NCI-H2196 (cell line): ENCODE results near the gene CA5B.
"Not testable (repeated sequence)": the region's sequence is repeated elsewhere in the genome, so short reads cannot be mapped to it uniquely, and the experiment has no call there.

Experiments
- DNase-seq: peaks from one replicate; lab custom pipeline; 2025; ENCODE audit not compliant: unreplicated experiment; lab: John Stamatoyannopoulos, UW

Gene CA5B

DNA sequence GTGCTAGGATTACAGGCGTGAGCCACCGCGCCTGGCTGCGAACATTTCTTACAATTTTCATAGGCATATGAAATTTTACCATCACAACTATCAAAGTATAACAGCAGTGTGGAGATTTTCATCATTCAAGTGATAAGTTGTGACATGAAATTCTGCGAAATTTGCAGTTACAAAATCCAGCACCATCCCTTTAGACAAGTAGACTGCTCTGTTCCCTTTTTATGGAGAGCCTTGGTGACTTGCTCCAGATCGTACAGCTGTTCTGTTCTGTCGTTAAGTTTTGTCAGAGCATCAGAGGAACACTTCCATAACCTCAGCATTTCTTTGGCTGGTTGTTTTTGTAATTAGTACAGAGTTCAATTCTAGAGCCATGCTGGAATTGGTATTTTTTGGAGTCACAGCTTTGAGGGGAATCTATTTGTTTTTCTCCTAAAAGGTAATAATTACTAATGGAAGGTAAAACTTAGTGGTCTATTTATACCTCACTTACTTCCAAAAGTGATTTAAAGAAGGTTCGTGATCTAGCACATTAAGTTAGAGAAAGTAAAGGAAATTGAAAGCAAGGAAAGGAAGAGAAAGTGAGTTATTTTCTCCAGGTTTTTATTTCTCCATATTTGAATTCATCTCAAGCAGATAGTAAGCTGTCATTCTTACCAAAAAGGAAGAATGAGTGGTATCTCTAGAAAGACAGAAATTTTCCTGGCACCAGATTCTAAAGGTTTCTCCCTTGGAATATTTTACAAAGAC lies 74.3 kb downstream of the CA5B start:
- no peak for DNase-seq

DNA sequence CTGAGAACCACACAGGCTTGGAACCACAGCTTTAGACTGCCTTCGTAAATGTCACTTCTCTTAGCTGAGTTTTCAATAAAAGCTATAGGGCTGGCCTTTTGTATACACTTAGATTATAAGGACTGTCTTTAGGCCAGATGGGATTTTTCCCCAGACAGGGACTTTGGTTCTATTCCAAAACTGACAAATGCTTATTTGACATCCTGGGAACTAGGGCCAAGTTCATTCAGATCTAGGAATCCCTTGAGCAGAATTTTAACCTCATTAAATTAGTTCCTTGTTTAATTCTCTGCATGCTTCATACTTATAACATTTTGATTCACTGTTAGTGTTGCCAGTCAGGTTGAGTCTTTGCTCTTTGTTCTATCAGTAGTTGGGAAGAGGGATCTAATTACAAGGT lies 75.3 kb downstream of the CA5B start:
- DNase-seq, result no peak

DNA sequence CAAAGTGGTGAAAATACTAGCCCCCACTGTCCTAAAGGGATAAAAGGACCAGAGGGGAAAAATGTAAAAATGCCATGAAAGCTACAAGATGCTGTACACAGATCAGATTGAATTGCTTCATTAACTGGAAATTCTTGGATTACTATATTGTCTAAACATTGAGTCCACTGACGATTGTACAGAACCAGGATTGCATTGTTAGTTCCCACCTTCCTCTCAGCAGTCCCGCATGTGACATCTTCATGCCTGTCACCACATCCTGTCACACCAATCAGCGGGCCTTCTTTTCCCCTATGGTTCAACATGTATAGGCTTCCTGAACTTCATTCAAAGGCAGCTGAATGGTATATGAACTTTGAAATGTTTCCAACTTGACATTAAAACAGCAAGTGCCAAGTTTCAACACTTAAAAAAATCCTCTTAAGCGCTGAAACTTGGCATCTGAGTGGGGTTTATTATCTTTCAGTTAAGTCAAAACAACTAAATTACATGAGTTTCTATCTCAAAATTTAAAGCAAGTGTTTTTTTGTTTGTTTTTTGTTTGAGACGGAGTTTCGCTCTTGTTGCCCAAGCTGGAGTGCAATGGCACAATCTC lies 76.8 kb downstream of the CA5B start:
- DNase-seq, result no peak

DNA sequence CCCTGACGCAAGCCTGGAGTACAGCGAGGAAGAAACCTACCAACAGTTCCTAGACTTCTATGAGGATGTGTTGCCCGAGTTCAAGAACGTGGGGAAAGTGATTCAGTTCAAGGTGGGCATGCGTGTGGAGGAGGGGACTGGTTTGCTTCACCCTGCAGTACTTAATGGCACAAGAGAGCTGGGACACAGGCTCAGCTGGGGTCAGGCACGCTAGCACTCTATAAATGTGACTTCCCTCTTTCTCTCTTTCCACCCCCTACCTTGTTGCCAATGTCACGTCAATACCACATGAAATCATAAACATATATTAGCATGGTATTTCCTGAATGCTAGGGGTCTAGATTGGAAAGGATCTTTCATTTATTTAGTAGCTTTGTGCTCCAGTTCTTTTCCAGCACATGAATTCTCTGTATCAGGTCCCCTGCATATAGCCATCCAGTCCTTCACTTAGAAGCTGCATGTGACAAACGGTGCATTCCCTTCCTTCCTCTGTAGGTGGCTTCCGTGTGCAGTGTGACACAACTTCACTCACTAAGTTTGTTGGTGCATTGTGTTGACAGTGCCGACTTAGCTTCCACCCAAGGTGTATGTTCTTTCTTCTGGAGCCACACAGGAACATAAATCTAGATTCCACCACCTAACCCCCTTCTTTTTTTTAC lies 77.8 kb downstream of the CA5B start:
- DNase-seq, result no peak

DNA sequence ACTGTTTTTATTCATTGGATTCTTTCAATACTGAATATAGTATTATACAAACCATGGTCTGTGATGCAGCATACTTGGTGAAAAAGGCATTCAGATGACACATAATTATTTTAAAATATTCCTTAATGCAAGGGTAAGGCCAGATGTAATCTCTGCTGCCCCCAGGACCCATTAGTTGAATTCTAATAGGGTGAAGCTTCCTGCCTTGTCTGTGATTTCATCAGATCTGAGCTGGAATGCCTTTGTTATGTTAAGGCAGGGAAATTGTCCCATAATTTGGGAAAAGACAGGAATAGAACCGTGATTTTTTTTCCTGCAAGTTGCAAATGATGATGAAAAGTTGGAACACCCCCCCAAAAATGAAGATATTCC lies 78.4 kb downstream of the CA5B start:
- no peak for DNase-seq

DNA sequence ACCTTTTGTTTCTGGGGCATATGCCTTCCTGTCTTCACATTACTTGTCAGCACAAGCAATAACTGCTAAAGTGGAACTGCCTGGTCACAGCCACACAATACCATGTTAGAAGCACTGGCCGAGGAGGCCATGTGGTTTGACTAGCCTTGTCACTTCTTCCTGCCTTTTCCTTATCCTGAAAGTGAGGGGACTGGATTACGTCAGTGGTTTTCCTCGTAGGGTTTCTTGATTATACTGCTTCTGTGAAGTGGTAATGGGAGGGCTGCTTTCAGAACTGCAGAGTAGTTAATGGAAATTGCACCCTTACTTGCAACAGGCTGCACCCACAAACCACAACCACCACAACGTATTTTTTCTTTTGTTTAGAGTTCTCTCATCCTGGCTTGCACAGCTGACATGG lies 78.8 kb downstream of the CA5B start:
- DNase-seq, result no peak

DNA sequence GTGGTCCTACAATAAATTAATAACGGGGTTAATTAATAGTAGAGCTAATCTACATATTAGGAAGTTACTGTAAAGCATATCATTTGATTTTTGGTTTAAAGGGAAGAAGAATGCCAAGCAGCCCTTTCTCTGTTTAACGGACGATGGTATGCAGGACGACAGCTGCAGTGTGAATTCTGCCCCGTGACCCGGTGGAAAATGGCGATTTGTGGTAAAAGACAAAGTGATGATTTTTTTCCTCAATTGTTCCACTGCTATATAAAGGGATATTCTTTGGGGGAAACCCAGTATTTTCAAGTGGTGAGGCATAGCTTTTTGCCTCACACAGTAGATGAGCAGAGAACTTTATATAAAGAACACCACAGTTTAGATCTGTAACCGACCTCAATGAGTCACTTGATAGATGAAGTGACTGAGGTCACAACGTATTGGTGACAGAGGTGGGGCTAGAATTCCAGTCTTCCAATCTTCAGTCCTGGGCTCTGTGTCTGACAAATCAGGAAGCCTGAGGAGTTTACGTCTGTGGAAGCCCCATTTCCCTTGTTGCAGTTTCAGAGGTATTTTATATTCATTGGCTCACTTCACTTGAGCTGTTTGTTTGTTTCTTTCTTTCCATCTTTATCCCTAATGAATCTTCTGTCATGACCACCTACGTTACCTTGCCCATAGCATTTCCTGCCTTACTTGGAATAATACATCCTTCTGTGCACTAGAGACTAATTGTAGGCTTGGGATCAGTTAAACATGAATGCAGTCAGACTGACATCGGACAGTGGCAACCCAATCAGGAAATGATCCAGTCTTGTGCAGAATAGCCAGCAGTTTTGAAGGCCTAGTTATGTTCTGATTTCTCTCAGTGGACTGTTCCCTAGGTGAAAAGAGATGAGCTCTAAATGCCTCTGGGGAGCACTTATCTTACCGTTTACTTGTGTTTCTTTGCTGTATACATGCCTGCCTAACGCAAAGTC lies 82.3 kb downstream of the CA5B start:
- DNase-seq, result no peak

DNA sequence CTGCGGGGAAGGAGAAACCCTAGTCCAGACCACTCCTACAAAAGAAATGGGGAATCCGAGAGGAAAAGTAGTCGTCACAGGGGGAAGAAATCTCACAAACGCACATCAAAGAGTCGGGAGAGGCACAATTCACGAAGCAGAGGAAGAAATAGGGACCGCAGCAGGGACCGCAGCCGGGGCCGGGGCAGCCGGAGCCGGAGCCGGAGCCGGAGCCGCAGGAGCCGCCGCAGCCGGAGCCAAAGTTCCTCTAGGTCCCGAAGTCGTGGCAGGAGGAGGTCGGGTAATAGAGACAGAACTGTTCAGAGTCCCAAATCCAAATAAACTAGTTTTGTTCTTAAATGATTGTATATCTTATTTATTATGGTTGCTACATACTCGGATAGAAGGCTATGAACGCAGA lies 84.9 kb downstream of the CA5B start:
- no peak for DNase-seq

DNA sequence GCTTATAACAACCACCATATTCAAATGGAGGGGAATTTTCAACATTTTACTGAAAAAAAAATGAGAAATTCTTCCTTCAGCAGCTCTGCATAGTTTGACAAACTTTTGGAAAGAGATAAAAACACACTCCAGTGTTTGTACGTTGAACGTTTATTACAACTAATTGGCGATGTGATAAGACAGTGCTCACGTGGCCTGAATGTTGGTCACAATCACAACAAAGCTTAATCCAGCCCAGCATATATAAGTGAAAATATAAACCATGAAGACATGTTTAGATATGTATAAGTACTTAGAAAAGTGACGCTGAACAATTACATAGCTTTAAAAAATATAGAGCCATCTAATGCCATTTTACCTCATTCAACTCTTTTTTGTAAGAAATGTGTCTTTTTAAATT lies 87.9 kb downstream of the CA5B start:
- no peak for DNase-seq

DNA sequence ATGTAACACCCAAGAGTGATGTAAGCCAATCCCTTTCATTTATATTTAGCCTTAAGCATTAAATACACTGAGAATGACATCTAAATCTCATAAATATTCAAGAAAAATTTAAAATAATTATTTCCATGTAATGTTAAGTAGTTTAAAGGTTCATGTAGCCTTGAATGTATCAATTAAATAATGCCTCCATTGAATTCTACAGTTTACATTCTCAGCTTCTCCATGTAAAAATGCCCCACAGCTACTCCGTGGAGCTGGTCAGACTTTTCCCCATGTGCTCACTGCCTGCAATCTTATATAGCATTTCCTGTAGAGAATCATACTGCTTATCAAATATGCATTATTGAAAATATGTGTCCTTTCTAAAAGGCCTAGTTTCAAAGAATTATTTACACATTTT lies 91.1 kb downstream of the CA5B start:
- no peak for DNase-seq

DNA sequence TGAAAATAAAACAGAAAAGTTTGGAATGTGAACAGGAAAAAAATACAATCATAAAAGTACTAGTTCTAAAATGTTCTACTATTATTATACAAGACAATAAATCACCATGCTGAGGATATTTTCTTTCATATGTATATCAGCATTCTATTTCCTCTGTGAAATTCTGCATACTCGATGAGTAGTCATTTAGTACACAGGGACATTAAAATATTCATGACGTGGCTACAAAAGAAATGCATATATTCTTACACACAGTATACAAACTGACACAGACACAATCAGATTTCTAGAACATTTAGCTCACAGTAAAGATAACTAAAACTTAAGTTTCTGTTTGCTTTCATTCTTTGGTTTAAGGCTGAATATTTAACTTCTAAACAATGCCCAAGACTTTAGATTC lies 93.3 kb downstream of the CA5B start:
- not testable (repeated sequence) for DNase-seq

DNA sequence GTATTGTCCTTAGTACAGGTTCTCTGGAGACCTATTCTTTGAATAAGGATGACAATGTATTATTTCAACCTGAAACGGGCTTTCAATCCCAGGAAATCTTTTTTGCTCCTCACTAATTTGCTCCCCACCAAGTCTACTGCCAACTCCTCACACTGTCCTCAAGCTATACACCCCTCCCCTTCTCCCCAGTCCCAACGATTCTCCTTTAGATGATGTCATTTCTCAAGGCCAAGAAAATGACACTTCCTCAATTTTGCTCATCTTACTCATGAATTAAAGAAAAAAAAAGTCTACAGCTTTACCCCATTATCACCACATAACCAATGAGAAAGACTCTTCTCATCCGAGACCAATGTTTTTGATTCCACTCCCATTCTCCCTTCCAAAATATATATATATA lies 96.0 kb downstream of the CA5B start:
- DNase-seq, result no peak

DNA sequence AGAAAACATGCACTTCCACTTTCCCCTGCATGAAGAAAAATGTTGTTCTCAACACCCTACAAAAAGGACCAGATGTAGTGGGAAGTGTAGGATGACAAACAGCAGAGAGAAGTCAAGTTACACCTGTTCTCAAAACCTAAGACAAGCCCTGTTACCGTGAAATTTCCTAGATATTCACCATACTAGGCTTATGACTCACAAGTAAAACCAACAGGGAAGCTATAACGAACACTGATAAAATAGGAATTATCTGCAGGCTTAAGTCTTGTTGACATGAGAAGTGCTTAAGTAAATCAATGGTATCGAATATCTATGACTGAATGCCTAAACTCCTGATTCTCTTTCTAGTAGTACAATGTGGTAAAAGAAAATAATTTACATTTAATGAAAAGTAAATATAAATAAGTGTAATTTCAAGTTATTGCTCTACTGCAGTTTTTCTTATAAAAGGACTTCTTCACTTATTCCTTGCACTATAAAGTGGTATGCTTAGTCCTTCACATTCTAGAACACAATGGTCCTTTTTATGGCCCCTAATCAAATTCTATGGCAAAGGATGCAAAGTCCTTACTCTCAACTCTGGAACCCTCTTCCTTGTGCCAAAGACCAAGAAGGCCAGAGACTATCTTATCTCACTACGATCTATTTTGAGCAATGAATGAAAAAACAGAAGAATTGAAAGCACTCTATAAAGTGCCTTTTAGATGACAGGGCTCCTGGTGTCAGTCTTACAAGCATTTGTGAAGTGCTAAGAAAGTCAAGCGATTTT lies 96.9 kb downstream of the CA5B start:
- DNase-seq, result no peak
